ENCODE data around the gene TENT4B. TPM values are rescaled to one million over a fixed set of nuclear protein-coding genes. Genes with fewer than 3 reads are reported as not detected.
A peak's percentile ranks its signal among the peaks of the same experiment; 100 is the strongest.

The TENT4B gene
- total and polyA plus RNA-seq, 2 donors (not counting 1 experiment from before 2014, with no cell fraction given): 11.1 to 12.2 TPM

- DNase-seq (ENCODE audit: low read depth in 2 of 2): peak; percentile 66 to 94
- Histone ChIP-seq H3K36me3 (ENCODE audit: control insufficient read depth, insufficient read depth, low read length) (no peaks in the 10 kb centered on the region), H2AFZ (ENCODE audit: low read length) (no peak overlapping the region), H3K27me3 (ENCODE audit: control insufficient read depth, insufficient read depth, low read length) (no peaks in the 10 kb centered on the region), H3K4me1 (ENCODE audit: control insufficient read depth, extremely low read depth, insufficient read depth, low read length) (peaks cover 8% of the 10 kb centered on the region), H3K9me3 (ENCODE audit: control insufficient read depth, insufficient read depth, low read depth, low read length) (no peaks in the 10 kb centered on the region), H3K4me3 (replicated peaks in 1 of 4; ENCODE audit: control extremely low read depth in 1 of 4, insufficient read depth in 1 of 4, low read depth in 3 of 4, low read length in 4 of 4) (no peak overlapping the region), H3K9ac (ENCODE audit: insufficient read depth, low read length) (no peak overlapping the region), H3K4me2 (ENCODE audit: extremely low read depth, insufficient read depth, low read length) (no peak overlapping the region), H3K27ac (ENCODE audit: insufficient read depth, low read length) (no peak overlapping the region), H4K20me1 (ENCODE audit: control insufficient read depth, extremely low read depth, insufficient read depth, low read length) (no peaks in the 10 kb centered on the region), H3K79me2 (ENCODE audit: control insufficient read depth, insufficient read depth, low read length) (peaks cover 36% of the 10 kb centered on the region)
- TF ChIP-seq EZH2 (IDR thresholded peaks at IDR 0.05; ENCODE audit: low read length, missing control alignments) (no peak), CTCF (conservative IDR thresholded peaks at IDR 0.05 in 1 of 2, IDR thresholded peaks at IDR 0.05 in 1 of 2; ENCODE audit: low read depth in 1 of 2, low read length in 2 of 2) (no peak)
Observed at GRCh38 chr16:50183316-50183715, 30.2 kb downstream of the TENT4B start.

GRCh38 chr16:50185005-50185505 lies 31.9 kb downstream of the TENT4B start:
- H2AFZ ChIP-seq (ENCODE audit: low read length): no peak overlapping the region
- no peaks in the 10 kb centered on the region for H3K36me3 ChIP-seq (ENCODE audit: control insufficient read depth, insufficient read depth, low read length)
- H3K4me1 ChIP-seq (ENCODE audit: control insufficient read depth, extremely low read depth, insufficient read depth, low read length): peaks cover 8% of the 10 kb centered on the region
- H3K79me2 ChIP-seq (ENCODE audit: control insufficient read depth, insufficient read depth, low read length): peaks cover 29% of the 10 kb centered on the region
- H3K27ac ChIP-seq (ENCODE audit: insufficient read depth, low read length): peak overlapping the region; percentile 18
- no peak overlapping the region for H3K4me2 ChIP-seq (ENCODE audit: extremely low read depth, insufficient read depth, low read length)
- H3K9me3 ChIP-seq (ENCODE audit: control insufficient read depth, insufficient read depth, low read depth, low read length): no peaks in the 10 kb centered on the region
- peak in 1 of 2 donors; percentile 94 for DNase-seq (ENCODE audit: low read depth in 2 of 2)
- no peaks in the 10 kb centered on the region for H3K27me3 ChIP-seq (ENCODE audit: control insufficient read depth, insufficient read depth, low read length)
- H3K4me3 ChIP-seq (replicated peaks in 1 of 4; ENCODE audit: control extremely low read depth in 1 of 4, insufficient read depth in 1 of 4, low read depth in 3 of 4, low read length in 4 of 4): no peak overlapping the region
- H3K9ac ChIP-seq (ENCODE audit: insufficient read depth, low read length): no peak overlapping the region
- TF ChIP-seq CTCF (conservative IDR thresholded peaks at IDR 0.05 in 1 of 2, IDR thresholded peaks at IDR 0.05 in 1 of 2; ENCODE audit: low read depth in 1 of 2, low read length in 2 of 2) (no peak), EZH2 (IDR thresholded peaks at IDR 0.05; ENCODE audit: low read length, missing control alignments) (no peak)
- H4K20me1 ChIP-seq (ENCODE audit: control insufficient read depth, extremely low read depth, insufficient read depth, low read length): no peaks in the 10 kb centered on the region

GRCh38 chr16:50188619-50189136 lies 35.6 kb downstream of the TENT4B start:
- Histone ChIP-seq H3K79me2 (ENCODE audit: control insufficient read depth, insufficient read depth, low read length) (peaks cover 42% of the 10 kb centered on the region), H3K36me3 (ENCODE audit: control insufficient read depth, insufficient read depth, low read length) (no peaks in the 10 kb centered on the region), H3K27me3 (ENCODE audit: control insufficient read depth, insufficient read depth, low read length) (no peaks in the 10 kb centered on the region), H3K9ac (ENCODE audit: insufficient read depth, low read length) (no peak overlapping the region), H3K9me3 (ENCODE audit: control insufficient read depth, insufficient read depth, low read depth, low read length) (no peaks in the 10 kb centered on the region), H3K4me1 (ENCODE audit: control insufficient read depth, extremely low read depth, insufficient read depth, low read length) (peaks cover 8% of the 10 kb centered on the region), H2AFZ (ENCODE audit: low read length) (no peak overlapping the region), H3K27ac (ENCODE audit: insufficient read depth, low read length) (no peak overlapping the region), H3K4me2 (ENCODE audit: extremely low read depth, insufficient read depth, low read length) (no peak overlapping the region), H4K20me1 (ENCODE audit: control insufficient read depth, extremely low read depth, insufficient read depth, low read length) (no peaks in the 10 kb centered on the region), H3K4me3 (replicated peaks in 1 of 4; ENCODE audit: control extremely low read depth in 1 of 4, insufficient read depth in 1 of 4, low read depth in 3 of 4, low read length in 4 of 4) (no peak overlapping the region)
- DNase-seq (ENCODE audit: low read depth in 2 of 2): no peak
- TF ChIP-seq EZH2 (IDR thresholded peaks at IDR 0.05; ENCODE audit: low read length, missing control alignments): no peak
- no peak for TF ChIP-seq CTCF (conservative IDR thresholded peaks at IDR 0.05 in 1 of 2, IDR thresholded peaks at IDR 0.05 in 1 of 2; ENCODE audit: low read depth in 1 of 2, low read length in 2 of 2)
